Spleen (tissue), 7 donors: ENCODE data around the gene UFSP2.

Source experiments
- POLR2A ChIP-seq, 3 donors: fragments of 450-650 bp; IDR thresholded peaks; one replicate each; pipeline ENCODE4 v1.5.1; 2017; ENCODE audit warnings: antibody characterized with exemption in 3 of 3, mild to moderate bottlenecking in 1 of 3
- POLR2AphosphoS5 ChIP-seq, 3 donors: sonication (generic); formaldehyde crosslinking; IDR thresholded peaks; one replicate each; pipeline ENCODE4 v1.5.1; 2017; ENCODE audit warnings: antibody characterized with exemption in 3 of 3
- TF ChIP-seq, protein P1 (sequence below), 11 experiments: fragments of 200-600 bp in 7 of 11; fragments of 450-650 bp in 4 of 11; sonication (generic) in 4 of 11; IDR thresholded peaks in 8 of 11; conservative IDR thresholded peaks in 3 of 11; 1 replicate in 7 of 11; 2 replicates in 4 of 11; pipeline versions ENCODE4 v1.4.0 to v1.8.0; 2016 to 2021; ENCODE audit warnings: antibody characterized with exemption in 11 of 11, inconsistent platforms in 4 of 11, mild to moderate bottlenecking in 1 of 11
- donor health status: DM: no; HTN: no; CAD: no; lungs with moderate emphysema.
- donor health status: DM: no; HTN: no; CAD: no.
- donor health status: DM: no; HTN: no; CAD: no.

DNA sequence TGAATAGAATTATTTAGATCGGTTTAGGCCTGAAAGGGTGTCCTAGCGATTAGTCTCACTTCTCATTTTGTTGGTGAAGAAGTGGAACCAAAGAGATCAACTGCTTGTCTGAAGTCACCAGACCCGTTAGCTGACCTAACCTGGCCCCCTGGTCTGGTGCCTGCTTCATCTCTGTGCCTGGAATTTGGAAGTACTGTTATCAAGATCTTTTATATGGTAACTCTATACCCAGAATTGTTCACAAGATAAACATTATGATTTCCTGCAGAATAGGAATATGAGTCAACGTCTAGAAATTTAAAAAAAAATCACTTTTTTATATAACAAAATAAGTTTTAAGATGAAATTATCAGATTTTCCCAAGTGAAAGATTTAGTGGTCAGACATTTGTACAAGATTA lies 67.2 kb downstream of the UFSP2 start:
- TF ChIP-seq POLR2A (IDR thresholded peaks at IDR 0.05) (no peak), POLR2AphosphoS5 (IDR thresholded peaks at IDR 0.05) (no peak)
- TF ChIP-seq, protein P1, sequence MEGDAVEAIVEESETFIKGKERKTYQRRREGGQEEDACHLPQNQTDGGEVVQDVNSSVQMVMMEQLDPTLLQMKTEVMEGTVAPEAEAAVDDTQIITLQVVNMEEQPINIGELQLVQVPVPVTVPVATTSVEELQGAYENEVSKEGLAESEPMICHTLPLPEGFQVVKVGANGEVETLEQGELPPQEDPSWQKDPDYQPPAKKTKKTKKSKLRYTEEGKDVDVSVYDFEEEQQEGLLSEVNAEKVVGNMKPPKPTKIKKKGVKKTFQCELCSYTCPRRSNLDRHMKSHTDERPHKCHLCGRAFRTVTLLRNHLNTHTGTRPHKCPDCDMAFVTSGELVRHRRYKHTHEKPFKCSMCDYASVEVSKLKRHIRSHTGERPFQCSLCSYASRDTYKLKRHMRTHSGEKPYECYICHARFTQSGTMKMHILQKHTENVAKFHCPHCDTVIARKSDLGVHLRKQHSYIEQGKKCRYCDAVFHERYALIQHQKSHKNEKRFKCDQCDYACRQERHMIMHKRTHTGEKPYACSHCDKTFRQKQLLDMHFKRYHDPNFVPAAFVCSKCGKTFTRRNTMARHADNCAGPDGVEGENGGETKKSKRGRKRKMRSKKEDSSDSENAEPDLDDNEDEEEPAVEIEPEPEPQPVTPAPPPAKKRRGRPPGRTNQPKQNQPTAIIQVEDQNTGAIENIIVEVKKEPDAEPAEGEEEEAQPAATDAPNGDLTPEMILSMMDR (IDR thresholded peaks at IDR 0.05 in 8 of 11, conservative IDR thresholded peaks at IDR 0.05 in 3 of 11) = no peak
